ENCODE data around the gene POU2F1.

- no peak for TF ChIP-seq CTCF (IDR thresholded peaks at IDR 0.05)
- no peak for TF ChIP-seq POLR2A (IDR thresholded peaks at IDR 0.05)
Observed at GRCh38 chr1:167404908-167405307, 184.2 kb downstream of the POU2F1 start.

Data from body of pancreas (tissue), 4 donors.